ENCODE measurements around the gene LINGO1. TPM values are rescaled to one million over a fixed set of nuclear protein-coding genes. Genes with fewer than 3 reads are reported as not detected.

LINGO1 gene
- polyA plus RNA-seq, 1 of the 3 experiments (the other 2 are of a cell fraction) = 0.56 TPM

DNA sequence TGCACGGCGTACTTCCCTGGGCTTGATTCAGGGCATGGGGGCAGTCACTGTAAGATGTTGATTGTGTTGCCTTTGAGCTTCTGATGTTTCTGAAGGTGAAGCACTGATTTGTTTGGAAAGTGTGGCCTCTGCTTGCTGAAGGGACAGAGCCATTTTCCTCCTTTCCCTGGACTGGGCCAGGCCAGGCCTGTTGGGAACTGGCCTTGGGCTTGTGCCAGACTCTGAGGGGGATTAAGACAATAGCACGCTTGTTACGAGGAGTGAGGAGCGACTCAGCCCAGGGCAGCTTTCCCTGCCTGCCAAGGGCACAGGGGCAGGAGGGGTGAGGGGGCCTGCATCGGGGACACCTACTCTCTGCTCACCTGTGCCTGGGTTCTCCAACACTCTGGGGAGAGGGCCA, 42.9 kb downstream of the LINGO1 start:
- Histone ChIP-seq H3K27me3 (ENCODE audit: insufficient read depth) (peaks cover 6% of the 10 kb centered on the region; the same call in 1 of the 2 replicates), H3F3A (replicated peaks; ENCODE audit: insufficient read depth) (no peaks in the 10 kb centered on the region), H3K79me2 (ENCODE audit: insufficient read depth) (no peaks in the 10 kb centered on the region), H3K9ac (no peak overlapping the region), H3K9me2 (no peaks in the 10 kb centered on the region), H3K36me3 (replicated peaks in 1 of 2; ENCODE audit: control insufficient read depth in 1 of 2, insufficient read depth in 2 of 2, low read length in 1 of 2) (no peaks in the 10 kb centered on the region), H3K9me3 (no peaks in the 10 kb centered on the region), H4K20me1 (ENCODE audit: insufficient read depth) (no peaks in the 10 kb centered on the region), H3K4me2 (no peak overlapping the region), H3K4me3 (ENCODE audit: low read depth in 2 of 2, low read length in 1 of 2) (no peak overlapping the region), H3K27ac (ENCODE audit: low read depth in 2 of 2, low read length in 1 of 2) (no peak overlapping the region; a peak in 1 of 4 replicates), H3K4me1 (ENCODE audit: control insufficient read depth in 1 of 2, insufficient read depth in 2 of 2, low read depth in 1 of 2, low read length in 1 of 2) (peaks cover 0 to 9% of the 10 kb centered on the region in 2 experiments; a peak in 1 of 4 replicates), H2AFZ (ENCODE audit: low read depth) (no peak overlapping the region)
- whole genome bisulfite sequencing (ENCODE audit: low lambda C conversion rate) = 50% methylated on average over 3 of the region's 6 CpGs
- ChIA-PET POLR2A (no interaction called here), CTCF (interaction anchor here (1.5 kb wide), 1 partner anchor 27 kb away, joined by 3 read pairs; no protein-coding TSS in a partner anchor)
- TF ChIP-seq TCF12 (IDR thresholded peaks at IDR 0.05) = no peak
- no peak for TF ChIP-seq POLR2AphosphoS5 (IDR thresholded peaks at IDR 0.05; ENCODE audit: low read depth, low read length)
- TF ChIP-seq NRF1 (IDR thresholded peaks at IDR 0.05; ENCODE audit: low read depth, low read length) = no peak
- TF ChIP-seq GABPA (IDR thresholded peaks at IDR 0.05; ENCODE audit: low read depth) = no peak
- no peak for TF ChIP-seq GATA2 (CRISPR knock-in tag; IDR thresholded peaks at IDR 0.05)
- TF ChIP-seq, protein P1, sequence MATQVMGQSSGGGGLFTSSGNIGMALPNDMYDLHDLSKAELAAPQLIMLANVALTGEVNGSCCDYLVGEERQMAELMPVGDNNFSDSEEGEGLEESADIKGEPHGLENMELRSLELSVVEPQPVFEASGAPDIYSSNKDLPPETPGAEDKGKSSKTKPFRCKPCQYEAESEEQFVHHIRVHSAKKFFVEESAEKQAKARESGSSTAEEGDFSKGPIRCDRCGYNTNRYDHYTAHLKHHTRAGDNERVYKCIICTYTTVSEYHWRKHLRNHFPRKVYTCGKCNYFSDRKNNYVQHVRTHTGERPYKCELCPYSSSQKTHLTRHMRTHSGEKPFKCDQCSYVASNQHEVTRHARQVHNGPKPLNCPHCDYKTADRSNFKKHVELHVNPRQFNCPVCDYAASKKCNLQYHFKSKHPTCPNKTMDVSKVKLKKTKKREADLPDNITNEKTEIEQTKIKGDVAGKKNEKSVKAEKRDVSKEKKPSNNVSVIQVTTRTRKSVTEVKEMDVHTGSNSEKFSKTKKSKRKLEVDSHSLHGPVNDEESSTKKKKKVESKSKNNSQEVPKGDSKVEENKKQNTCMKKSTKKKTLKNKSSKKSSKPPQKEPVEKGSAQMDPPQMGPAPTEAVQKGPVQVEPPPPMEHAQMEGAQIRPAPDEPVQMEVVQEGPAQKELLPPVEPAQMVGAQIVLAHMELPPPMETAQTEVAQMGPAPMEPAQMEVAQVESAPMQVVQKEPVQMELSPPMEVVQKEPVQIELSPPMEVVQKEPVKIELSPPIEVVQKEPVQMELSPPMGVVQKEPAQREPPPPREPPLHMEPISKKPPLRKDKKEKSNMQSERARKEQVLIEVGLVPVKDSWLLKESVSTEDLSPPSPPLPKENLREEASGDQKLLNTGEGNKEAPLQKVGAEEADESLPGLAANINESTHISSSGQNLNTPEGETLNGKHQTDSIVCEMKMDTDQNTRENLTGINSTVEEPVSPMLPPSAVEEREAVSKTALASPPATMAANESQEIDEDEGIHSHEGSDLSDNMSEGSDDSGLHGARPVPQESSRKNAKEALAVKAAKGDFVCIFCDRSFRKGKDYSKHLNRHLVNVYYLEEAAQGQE (IDR thresholded peaks at IDR 0.05; ENCODE audit: low read depth, low read length) = no peak
- TF ChIP-seq CHD2 (IDR thresholded peaks at IDR 0.05; ENCODE audit: low read length, partially characterized antibody) = no peak
- no peak for TF ChIP-seq JUND (IDR thresholded peaks at IDR 0.05)
- no peak for TF ChIP-seq YY1 (IDR thresholded peaks at IDR 0.05; ENCODE audit: low read depth)
- TF ChIP-seq, protein P2, sequence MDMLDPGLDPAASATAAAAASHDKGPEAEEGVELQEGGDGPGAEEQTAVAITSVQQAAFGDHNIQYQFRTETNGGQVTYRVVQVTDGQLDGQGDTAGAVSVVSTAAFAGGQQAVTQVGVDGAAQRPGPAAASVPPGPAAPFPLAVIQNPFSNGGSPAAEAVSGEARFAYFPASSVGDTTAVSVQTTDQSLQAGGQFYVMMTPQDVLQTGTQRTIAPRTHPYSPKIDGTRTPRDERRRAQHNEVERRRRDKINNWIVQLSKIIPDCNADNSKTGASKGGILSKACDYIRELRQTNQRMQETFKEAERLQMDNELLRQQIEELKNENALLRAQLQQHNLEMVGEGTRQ (IDR thresholded peaks at IDR 0.05; ENCODE audit: borderline replicate concordance, low read depth, low read length) = no peak
- TF ChIP-seq TAF1 (IDR thresholded peaks at IDR 0.05; ENCODE audit: borderline replicate concordance, low read depth, low read length) = no peak
- TF ChIP-seq FOXJ3 (CRISPR knock-in tag; IDR thresholded peaks at IDR 0.05) = no peak
- no peak for TF ChIP-seq SMC3 (IDR thresholded peaks at IDR 0.05; ENCODE audit: low read depth, low read length)
- TF ChIP-seq NFIC (IDR thresholded peaks at IDR 0.05; ENCODE audit: borderline replicate concordance) = no peak
- TF ChIP-seq, protein P3, sequence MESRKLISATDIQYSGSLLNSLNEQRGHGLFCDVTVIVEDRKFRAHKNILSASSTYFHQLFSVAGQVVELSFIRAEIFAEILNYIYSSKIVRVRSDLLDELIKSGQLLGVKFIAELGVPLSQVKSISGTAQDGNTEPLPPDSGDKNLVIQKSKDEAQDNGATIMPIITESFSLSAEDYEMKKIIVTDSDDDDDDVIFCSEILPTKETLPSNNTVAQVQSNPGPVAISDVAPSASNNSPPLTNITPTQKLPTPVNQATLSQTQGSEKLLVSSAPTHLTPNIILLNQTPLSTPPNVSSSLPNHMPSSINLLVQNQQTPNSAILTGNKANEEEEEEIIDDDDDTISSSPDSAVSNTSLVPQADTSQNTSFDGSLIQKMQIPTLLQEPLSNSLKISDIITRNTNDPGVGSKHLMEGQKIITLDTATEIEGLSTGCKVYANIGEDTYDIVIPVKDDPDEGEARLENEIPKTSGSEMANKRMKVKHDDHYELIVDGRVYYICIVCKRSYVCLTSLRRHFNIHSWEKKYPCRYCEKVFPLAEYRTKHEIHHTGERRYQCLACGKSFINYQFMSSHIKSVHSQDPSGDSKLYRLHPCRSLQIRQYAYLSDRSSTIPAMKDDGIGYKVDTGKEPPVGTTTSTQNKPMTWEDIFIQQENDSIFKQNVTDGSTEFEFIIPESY (IDR thresholded peaks at IDR 0.05; ENCODE audit: borderline replicate concordance, low read depth) = no peak
- no peak for TF ChIP-seq RXRA (IDR thresholded peaks at IDR 0.05; ENCODE audit: borderline replicate concordance, low read depth)
- TF ChIP-seq FOSL2 (IDR thresholded peaks at IDR 0.05; ENCODE audit: borderline replicate concordance, low read depth) = no peak
- DNase-seq = no peak

Data from SK-N-SH (cell line).